ENCODE measurements around the gene METTL8. TPM values are rescaled to one million over a fixed set of nuclear protein-coding genes. Genes with fewer than 3 reads are reported as not detected.

METTL8 gene
- total and polyA plus RNA-seq, 2 of the 13 experiments (the other 11 are each of a cell fraction or from before 2014, with no cell fraction given), result 18.6 to 68.2 TPM

GRCh38 chr2:171367692-171368091 lies 66.1 kb downstream of the METTL8 start:
- intact Hi-C loops (cut with micrococcal nuclease; ENCODE audit: unreplicated experiment), result no loop called here
- POLR2A ChIA-PET, result no interaction called here
- FAIRE-seq (no peak), ATAC-seq (no peak), DNase-seq (ENCODE audit: low spot score) (no peak)
- Histone ChIP-seq H3K9me3 (ENCODE audit: low read length) (peaks cover 9% of the 10 kb centered on the region), H3K79me2 (ENCODE audit: insufficient read depth, low read length) (peaks cover 8% of the 10 kb centered on the region), H4K20me1 (ENCODE audit: insufficient read depth, low read length) (no peaks in the 10 kb centered on the region; the same call in 1 of the 2 replicates), H3K9ac (ENCODE audit: insufficient read depth, low read depth, low read length) (no peak overlapping the region), H3K4me2 (ENCODE audit: low read depth, low read length) (no peak overlapping the region), H2AFZ (ENCODE audit: low read length) (no peak overlapping the region), H3K27me3 (ENCODE audit: control insufficient read depth in 1 of 2, insufficient read depth in 2 of 2, low read length in 2 of 2) (no peaks in the 10 kb centered on the region), H3K4me3 (replicated peaks in 1 of 3; ENCODE audit: insufficient read depth in 1 of 3, low read depth in 2 of 3, low read length in 3 of 3) (no peak overlapping the region), H3K36me3 (replicated peaks in 1 of 2; ENCODE audit: control insufficient read depth in 1 of 2, insufficient read depth in 2 of 2, low read length in 2 of 2) (no peaks in the 10 kb centered on the region), H3K27ac (ENCODE audit: extremely low read length, insufficient read depth, low read length) (no peak overlapping the region), H3K4me1 (ENCODE audit: insufficient read depth, low read length) (peaks cover 10% of the 10 kb centered on the region)
- CTCF ChIA-PET (ENCODE audit: low intra/inter-chr PET ratio, low total read pairs), result no interaction called here
- 93% methylated on average over 2 of the region's 2 CpGs for WGBS (ENCODE audit: low lambda C conversion rate)
- no peak for TF ChIP-seq ZNF547 (CRISPR knock-in tag; IDR thresholded peaks at IDR 0.05)
- TF ChIP-seq POGK (CRISPR knock-in tag; conservative IDR thresholded peaks at IDR 0.05), result no peak
- no peak for TF ChIP-seq PPARG (CRISPR knock-in tag; conservative IDR thresholded peaks at IDR 0.05)
- no peak for TF ChIP-seq ZNF724P (CRISPR knock-in tag; IDR thresholded peaks at IDR 0.05; ENCODE audit: borderline replicate concordance)
- no peak for TF ChIP-seq SIX1 (CRISPR knock-in tag; IDR thresholded peaks at IDR 0.05; ENCODE audit: borderline replicate concordance)
- TF ChIP-seq CREB1 (IDR thresholded peaks at IDR 0.05), result no peak
- TF ChIP-seq CREB1 (CRISPR knock-in tag; IDR thresholded peaks at IDR 0.05), result no peak
- TF ChIP-seq HHEX (CRISPR knock-in tag; IDR thresholded peaks at IDR 0.05), result no peak
- no peak for TF ChIP-seq ZSCAN21 (CRISPR knock-in tag; IDR thresholded peaks at IDR 0.05; ENCODE audit: borderline replicate concordance)
- TF ChIP-seq FOSL2 (CRISPR knock-in tag; IDR thresholded peaks at IDR 0.05), result no peak
- TF ChIP-seq CHD4 (IDR thresholded peaks at IDR 0.05; ENCODE audit: borderline replicate concordance, low read length), result no peak
- TF ChIP-seq SNRNP70 (IDR thresholded peaks at IDR 0.05; ENCODE audit: low read depth, low read length), result no peak
- TF ChIP-seq BATF2 (CRISPR knock-in tag; IDR thresholded peaks at IDR 0.05), result no peak
- in situ Hi-C loops (cut with HindIII; ENCODE audit: extremely low pct_ligation_motif_present, low pct_unique_long_range_greater_than_20kb), result no loop called here
- BruUV-seq (replicated peaks), result no TSS peak

Data from HepG2 (cell line).